Astrocyte of the cerebellum (primary cell): ENCODE measurements around the gene CD6.

Experiments
- DNase-seq: peaks from one replicate; pipeline ENCODE4 v3.0.0-alpha.2; 2011; ENCODE audit warnings: low read depth
- H3K4me3 ChIP-seq: 2 replicates; pipeline ENCODE4 v1.5.1; 2011; ENCODE audit warnings: mild to moderate bottlenecking, low read depth, low read length, moderate library complexity
- CTCF ChIP-seq: IDR thresholded peaks from 2 replicates; pipeline ENCODE4 v1.5.1; 2012; ENCODE audit warnings: low read length, low read depth, moderate library complexity, mild to moderate bottlenecking; ENCODE audit errors: missing control alignments
- in situ Hi-C: cut with HindIII; loops from 2 replicates; pipeline ENCODE4 v1.10.0; 2017; ENCODE audit warnings: low sequenced_read_pairs

Gene CD6, protein sequence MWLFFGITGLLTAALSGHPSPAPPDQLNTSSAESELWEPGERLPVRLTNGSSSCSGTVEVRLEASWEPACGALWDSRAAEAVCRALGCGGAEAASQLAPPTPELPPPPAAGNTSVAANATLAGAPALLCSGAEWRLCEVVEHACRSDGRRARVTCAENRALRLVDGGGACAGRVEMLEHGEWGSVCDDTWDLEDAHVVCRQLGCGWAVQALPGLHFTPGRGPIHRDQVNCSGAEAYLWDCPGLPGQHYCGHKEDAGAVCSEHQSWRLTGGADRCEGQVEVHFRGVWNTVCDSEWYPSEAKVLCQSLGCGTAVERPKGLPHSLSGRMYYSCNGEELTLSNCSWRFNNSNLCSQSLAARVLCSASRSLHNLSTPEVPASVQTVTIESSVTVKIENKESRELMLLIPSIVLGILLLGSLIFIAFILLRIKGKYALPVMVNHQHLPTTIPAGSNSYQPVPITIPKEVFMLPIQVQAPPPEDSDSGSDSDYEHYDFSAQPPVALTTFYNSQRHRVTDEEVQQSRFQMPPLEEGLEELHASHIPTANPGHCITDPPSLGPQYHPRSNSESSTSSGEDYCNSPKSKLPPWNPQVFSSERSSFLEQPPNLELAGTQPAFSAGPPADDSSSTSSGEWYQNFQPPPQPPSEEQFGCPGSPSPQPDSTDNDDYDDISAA

GRCh38 chr11:60971520-60971919 lies at the start of gene CD6:
CD6 (plus strand) TSS chr11:60971680; CDS start chr11:60971866, 186 bp downstream.
- H3K4me3 ChIP-seq = no peak within 1 kb of the TSS
- DNase-seq = no peak
- in situ Hi-C loops = no loop called here
- no peak for TF ChIP-seq CTCF

DNA sequence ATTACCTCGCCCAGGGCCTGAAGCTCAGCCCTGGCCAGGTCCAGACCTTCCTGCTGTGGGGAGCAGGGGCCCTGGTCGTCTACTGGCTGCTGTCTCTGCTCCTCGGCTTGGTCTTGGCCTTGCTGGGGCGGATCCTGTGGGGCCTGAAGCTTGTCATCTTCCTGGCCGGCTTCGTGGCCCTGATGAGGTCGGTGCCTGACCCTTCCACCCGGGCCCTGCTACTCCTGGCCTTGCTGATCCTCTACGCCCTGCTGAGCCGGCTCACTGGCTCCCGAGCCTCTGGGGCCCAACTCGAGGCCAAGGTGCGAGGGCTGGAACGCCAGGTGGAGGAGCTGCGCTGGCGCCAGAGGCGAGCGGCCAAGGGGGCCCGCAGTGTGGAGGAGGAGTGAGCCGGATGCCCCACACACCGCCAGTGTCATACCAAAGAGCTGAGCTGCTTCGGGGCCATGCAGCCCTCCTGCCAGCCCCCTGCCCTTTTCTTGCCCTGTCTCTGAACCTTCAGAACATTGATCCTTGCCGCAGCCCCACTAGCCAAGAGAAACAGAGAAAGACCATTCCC lies 49.6 kb upstream of the CD6 start:
- TF ChIP-seq CTCF = no peak
- no peak overlapping the region for H3K4me3 ChIP-seq
- DNase-seq = no peak
- in situ Hi-C loops = loop anchor here (5.0 kb wide), 1 partner anchor 210 kb away; no protein-coding TSS in a partner anchor

GRCh38 chr11:60922906-60923305 lies 48.6 kb upstream of the CD6 start:
- in situ Hi-C loops = loop anchor here (5.0 kb wide), 1 partner anchor 209 kb away; no protein-coding TSS in a partner anchor
- DNase-seq = no peak
- TF ChIP-seq CTCF = no peak
- H3K4me3 ChIP-seq = no peak overlapping the region

DNA sequence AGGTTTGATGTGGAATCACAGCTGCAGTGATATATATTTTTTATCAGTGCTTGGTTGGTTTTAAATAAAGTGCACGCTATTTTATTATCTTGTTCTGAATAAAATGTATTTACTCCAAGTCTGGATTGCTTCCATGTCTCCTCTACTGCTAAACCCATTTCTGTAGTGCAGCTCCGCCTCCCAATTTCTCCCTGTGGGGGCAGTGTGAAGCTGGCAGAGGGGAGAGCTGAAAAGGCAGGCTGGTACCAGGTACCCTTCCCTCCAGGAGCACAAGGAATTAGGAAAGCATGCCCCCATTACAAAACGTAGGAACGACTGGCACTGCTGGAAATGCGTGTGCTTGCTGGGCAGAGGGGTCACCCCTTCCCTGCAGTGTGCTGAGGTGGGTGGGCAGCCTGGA lies 48.2 kb upstream of the CD6 start:
- no peak overlapping the region for H3K4me3 ChIP-seq

DNA sequence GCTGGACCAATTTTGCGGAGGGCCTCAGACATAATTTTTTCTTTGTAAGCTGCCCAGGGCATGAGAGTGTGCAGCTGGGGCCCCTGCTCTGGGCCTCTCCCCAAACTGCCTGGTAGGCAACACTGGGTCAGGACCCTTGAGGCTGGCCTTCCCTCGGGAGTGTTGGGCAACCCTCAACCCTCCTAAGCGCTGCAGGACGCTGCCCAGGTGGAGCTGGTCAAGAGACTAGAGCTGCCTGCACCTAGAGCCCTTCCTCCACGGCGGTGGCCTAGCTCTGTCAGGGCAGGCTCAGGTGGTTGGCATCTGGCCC lies 47.7 kb upstream of the CD6 start:
- no peak for DNase-seq
- H3K4me3 ChIP-seq = no peak overlapping the region
- TF ChIP-seq CTCF = no peak
- in situ Hi-C loops = loop anchor here (5.0 kb wide), 1 partner anchor 209 kb away; no protein-coding TSS in a partner anchor

More for the DNA sequence above, 48.2 kb upstream of the CD6 start:
- TF ChIP-seq CTCF = no peak
- in situ Hi-C loops = loop anchor here (5.0 kb wide), 1 partner anchor 209 kb away; no protein-coding TSS in a partner anchor
- no peak for DNase-seq

GRCh38 chr11:60924110-60924905 lies 47.2 kb upstream of the CD6 start, which contains the start of gene TMEM132A:
TMEM132A (plus strand) TSS chr11:60924460; CDS start chr11:60924634, 174 bp downstream.
- in situ Hi-C loops = loop anchor here (5.0 kb wide), 1 partner anchor 208 kb away; no protein-coding TSS in a partner anchor
- no peak for DNase-seq
- TF ChIP-seq CTCF = no peak
- H3K4me3 ChIP-seq = peak within 1 kb of the TSS; percentile 76
